NCI-H2107 (cell line): ENCODE results near the gene KRTAP19-3.
"Not testable (repeated sequence)": the region's sequence is repeated elsewhere in the genome, so short reads cannot be mapped to it uniquely, and the experiment has no call there.

Experiments
- DNase-seq: peaks from one replicate; lab custom pipeline; 2025; lab: John Stamatoyannopoulos, UW

The KRTAP19-3 gene

GRCh38 chr21:30491963-30492428, at the start of gene KRTAP19-3:
Gene KRTAP19-3, minus strand, starts transcription at chr21:30492013. Its CDS starts 56 bp downstream, at chr21:30491957.
- no peak for DNase-seq

GRCh38 chr21:30518876-30519275, 27.1 kb upstream of the KRTAP19-3 start:
- DNase-seq = no peak

GRCh38 chr21:30515681-30516080, 23.9 kb upstream of the KRTAP19-3 start:
- no peak for DNase-seq

- not testable (repeated sequence) for DNase-seq
These were observed 13.9 kb upstream of the KRTAP19-3 start for GRCh38 chr21:30505621-30506205.

GRCh38 chr21:30502041-30502440, 10.2 kb upstream of the KRTAP19-3 start, which contains the start of gene KRTAP19-5:
Gene KRTAP19-5, minus strand, starts transcription at chr21:30502141. Its CDS starts 51 bp downstream, at chr21:30502090.
- DNase-seq = no peak

DNA sequence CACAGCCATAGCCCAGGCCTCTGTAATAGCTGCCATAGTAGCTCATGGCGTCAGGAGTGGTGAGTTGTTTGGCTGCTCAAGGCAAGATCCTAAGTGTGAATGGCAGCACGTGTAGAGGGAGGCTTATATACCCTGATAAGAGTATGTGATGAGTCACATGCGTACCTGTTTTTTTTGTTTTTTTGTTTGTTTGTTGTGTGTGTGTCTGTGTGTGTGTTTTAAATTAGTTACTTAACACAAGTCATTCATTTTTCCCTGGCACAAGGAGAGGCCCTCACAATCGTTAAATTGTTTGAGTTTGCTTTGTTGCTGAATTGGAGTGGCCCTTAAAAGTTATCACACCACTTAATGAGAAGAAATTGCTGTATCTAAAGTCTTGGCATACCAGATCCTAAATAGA, 5.3 kb upstream of the KRTAP19-3 start, which contains the start of gene KRTAP19-4:
Gene KRTAP19-4 (minus strand): TSS at position 101 of the 400 bp plus-strand sequence. CDS start 55 bp downstream, at position 46.
- no peak for DNase-seq

DNA sequence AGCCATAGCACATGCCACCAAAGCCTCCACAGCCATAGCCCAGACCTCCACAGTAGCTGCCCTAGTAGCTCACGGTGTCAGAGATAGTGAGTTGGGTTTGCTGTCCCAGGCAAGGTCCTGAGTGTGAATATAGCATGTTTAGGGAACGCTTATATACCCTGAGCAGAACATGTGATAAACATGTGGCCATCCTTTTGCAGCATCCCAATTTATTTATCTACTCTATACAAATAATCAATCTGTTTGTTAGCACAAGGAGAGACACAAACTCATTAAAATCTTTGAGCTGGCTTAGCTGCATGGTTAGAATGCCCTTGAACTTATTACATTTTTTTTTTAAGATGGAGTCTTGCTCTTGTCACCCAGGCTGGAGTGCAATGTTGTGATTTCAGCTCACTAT, 4.5 kb downstream of the KRTAP19-3 start, which contains the start of gene KRTAP19-2:
Gene KRTAP19-2 (minus strand): TSS at position 101 of the 400 bp plus-strand sequence. CDS start 88 bp downstream, at position 13.
- no peak for DNase-seq

DNA sequence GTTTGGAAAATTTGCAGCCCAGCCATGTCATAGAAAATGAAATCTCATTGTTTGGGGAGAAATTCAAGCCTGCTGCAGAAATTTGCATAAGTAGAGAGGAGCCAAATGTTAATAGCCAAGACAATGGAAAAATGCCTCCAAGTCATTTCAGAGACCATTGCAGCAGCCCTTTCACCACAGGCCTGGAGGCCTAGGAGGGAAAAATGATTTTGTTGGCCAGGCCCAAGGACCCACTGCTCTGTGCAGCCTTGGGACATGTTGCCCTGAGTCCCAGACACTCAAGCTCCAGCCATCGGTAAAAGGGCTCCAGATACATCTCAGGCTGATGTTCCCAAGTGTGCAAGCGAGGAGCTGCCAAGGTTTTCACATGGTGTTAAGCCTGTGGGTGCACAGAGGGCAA, 5.6 kb downstream of the KRTAP19-3 start:
- DNase-seq = no peak

GRCh38 chr21:30482130-30482529, 9.7 kb downstream of the KRTAP19-3 start:
- DNase-seq = no peak

DNA sequence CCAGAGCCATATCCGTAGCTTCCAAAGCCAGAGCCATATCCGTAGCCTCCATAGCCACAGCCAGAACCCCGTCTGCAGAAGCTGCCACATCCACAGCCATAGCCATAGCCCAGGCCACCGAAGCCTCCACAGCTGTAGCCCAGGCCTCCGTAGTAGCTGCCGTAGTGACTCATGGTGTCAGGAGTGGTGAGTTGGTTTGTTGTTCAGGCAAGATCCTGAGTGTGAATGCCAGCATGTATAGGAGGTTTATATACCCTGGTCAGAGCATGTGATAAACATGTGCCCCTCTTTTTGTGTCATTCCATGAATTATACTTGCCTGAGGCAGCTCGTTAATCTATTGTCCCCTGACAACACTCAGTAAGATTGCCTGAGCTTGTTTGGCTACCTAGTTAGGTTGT, 11.7 kb downstream of the KRTAP19-3 start, which contains the start of gene KRTAP19-1:
Gene KRTAP19-1 (minus strand): TSS at position 223 of the 400 bp plus-strand sequence. CDS start 50 bp downstream, at position 173.
- DNase-seq = no peak

- no peak for DNase-seq
These were observed 12.6 kb downstream of the KRTAP19-3 start for GRCh38 chr21:30479259-30479658.

DNA sequence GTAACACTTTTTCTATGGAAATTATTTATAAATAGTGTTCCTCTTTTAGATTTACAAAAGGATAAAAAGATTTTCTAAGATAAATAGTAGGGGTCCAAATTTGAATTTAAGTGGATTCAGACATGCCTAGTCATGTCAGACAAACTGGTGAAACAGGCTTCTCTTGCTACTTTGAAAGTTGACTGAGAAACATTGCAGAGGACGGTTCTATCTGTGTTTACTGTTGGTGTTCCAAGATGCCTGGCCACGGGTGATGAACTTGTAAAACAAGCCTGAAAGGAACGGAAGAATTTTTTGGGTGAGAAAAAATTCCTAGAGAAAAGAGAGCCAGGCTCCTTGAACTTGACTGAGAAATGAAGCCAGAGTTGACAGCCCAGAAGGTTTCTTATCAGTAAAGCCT, 13.8 kb downstream of the KRTAP19-3 start:
- no peak for DNase-seq

- DNase-seq = no peak
These were observed 22.7 kb downstream of the KRTAP19-3 start for GRCh38 chr21:30468900-30469714.

DNA sequence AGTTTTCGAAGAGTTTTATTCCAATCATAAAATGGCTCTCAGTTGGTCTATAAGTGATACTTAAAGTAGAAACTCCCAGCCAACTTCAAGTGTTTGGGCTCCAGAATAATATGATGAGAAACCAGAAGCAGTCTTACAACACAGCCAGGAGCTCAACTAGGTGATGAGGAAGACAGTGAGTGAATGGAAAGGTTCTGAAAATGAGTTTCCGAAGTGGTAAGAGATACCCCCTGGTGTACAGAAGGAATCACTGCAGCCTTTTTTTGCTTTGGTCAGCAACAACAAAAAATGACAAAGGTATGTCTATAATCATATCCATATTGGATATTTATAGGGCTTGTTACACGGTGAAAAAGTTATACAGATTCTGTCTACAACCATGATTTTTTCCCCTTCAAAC, 28.1 kb downstream of the KRTAP19-3 start:
- no peak for DNase-seq

DNA sequence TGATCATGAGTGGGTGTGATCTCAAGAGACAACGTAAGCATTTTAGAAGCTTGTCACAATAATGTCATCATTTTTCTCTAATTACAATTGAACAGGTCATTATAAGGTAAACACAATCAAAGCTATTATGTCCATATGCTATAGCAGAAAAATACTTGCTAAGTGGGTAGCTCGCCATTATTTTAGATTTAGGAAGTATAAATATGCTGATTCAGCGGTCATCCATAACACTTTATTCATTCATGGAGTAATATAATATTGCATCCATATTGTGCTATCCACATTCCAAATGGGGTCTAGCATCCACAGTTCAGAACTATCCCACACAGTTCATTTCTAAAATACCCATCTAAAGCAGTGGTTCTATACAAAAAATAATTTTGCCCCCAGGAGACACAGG, 43.3 kb downstream of the KRTAP19-3 start:
- no peak for DNase-seq

DNA sequence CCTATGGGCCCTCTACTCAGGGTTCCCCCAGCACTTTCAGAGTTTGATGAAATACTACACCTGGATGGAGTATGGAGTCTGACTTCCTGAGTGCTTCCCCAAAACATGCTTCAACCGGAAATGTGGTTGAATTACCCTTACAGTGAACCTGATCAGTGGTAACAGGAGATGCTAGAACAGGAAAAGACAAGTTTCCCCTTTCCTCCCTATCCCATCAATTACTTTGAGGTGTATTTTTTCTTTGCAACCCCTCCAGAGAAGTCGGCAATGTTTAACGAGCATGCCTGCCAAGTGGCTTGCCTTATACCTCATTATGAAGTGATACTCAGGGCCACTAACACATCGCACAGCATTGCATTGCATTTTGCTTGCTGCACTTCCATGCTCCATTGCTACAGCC, 44.8 kb downstream of the KRTAP19-3 start:
- no peak for DNase-seq

- DNase-seq = no peak
These were observed 47.6 kb downstream of the KRTAP19-3 start for GRCh38 chr21:30444204-30444603.

GRCh38 chr21:30443226-30443625, 48.6 kb downstream of the KRTAP19-3 start:
- no peak for DNase-seq
